SK-N-MC (cell line): ENCODE measurements around the gene MAN1B1.

Experiments used
- EZH2 ChIP-seq: fragments of 200-600 bp; sonication (generic); IDR thresholded peaks from one replicate; pipeline ENCODE4 v1.6.1; 2017; ENCODE audit warnings: antibody characterized with exemption
- POLR2AphosphoS5 ChIP-seq: IDR thresholded peaks from 2 replicates; pipeline ENCODE4 v1.6.1; 2012; ENCODE audit warnings: mild to moderate bottlenecking, low read depth, low read length, borderline replicate concordance

DNA sequence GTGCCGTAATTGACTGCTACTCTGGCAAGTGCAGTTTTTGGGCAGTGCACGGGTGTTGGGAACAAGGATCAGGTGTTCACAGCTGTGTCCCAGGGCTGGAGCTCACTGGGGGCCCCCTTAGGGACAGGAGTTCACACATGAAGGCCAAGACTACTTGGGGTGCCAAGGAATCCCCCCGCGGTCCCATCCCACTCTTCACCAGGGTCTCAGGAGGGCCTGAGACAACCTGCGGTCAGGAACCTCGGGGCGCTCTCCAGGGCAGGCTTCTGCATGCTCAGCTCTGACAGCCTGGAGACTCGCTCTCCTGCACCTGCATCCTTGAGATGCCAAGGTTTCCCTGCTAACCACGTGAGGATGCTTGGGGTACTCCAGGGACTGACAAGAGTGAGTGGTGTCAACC is 2.3 kb upstream of the MAN1B1 start:
- TF ChIP-seq EZH2 (no peak), POLR2AphosphoS5 (no peak)
